D721Med (cell line): ENCODE results near the gene ULK4.
"Not testable (repeated sequence)": the region's sequence is repeated elsewhere in the genome, so short reads cannot be mapped to it uniquely, and the experiment has no call there.

Experiments used
- DNase-seq: peaks from one replicate; pipeline ENCODE4 v3.0.0; 2011; ENCODE audit warnings: low spot score; ENCODE audit not compliant: insufficient read length
- FAIRE-seq: peaks from 2 replicates; lab custom pipeline; 2011; peaks lifted over from hg19 to GRCh38; lab: Jason Lieb, UNC
- TF ChIP-seq, protein P1 (sequence below): IDR thresholded peaks from 2 replicates; pipeline ENCODE4 v1.5.1; 2012; ENCODE audit warnings: mild to moderate bottlenecking, control low read depth; ENCODE audit not compliant: insufficient read depth; ENCODE audit errors: missing control alignments

ULK4 gene

DNA sequence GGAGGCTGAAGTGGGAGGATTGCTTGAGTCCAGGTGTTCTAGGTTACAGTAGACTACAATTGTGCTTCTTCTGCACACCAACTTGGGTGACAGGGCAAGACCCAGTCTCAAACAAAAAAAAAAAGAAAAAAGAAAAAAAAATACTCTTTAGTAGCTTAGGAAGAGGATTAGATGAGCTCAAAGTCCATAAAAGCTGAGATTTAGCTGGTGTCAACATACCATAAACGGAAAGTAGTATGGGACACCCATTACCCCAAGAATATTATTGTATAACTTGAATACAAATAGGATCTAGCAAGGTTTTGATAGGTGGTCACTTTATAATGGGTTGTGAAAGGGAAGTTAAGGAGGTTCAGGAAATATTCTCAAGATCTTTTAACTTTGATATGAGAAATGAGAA, 38.0 kb upstream of the ULK4 start:
- TF ChIP-seq, protein P1, sequence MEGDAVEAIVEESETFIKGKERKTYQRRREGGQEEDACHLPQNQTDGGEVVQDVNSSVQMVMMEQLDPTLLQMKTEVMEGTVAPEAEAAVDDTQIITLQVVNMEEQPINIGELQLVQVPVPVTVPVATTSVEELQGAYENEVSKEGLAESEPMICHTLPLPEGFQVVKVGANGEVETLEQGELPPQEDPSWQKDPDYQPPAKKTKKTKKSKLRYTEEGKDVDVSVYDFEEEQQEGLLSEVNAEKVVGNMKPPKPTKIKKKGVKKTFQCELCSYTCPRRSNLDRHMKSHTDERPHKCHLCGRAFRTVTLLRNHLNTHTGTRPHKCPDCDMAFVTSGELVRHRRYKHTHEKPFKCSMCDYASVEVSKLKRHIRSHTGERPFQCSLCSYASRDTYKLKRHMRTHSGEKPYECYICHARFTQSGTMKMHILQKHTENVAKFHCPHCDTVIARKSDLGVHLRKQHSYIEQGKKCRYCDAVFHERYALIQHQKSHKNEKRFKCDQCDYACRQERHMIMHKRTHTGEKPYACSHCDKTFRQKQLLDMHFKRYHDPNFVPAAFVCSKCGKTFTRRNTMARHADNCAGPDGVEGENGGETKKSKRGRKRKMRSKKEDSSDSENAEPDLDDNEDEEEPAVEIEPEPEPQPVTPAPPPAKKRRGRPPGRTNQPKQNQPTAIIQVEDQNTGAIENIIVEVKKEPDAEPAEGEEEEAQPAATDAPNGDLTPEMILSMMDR, result no peak
- DNase-seq (no peak), FAIRE-seq (no peak)

DNA sequence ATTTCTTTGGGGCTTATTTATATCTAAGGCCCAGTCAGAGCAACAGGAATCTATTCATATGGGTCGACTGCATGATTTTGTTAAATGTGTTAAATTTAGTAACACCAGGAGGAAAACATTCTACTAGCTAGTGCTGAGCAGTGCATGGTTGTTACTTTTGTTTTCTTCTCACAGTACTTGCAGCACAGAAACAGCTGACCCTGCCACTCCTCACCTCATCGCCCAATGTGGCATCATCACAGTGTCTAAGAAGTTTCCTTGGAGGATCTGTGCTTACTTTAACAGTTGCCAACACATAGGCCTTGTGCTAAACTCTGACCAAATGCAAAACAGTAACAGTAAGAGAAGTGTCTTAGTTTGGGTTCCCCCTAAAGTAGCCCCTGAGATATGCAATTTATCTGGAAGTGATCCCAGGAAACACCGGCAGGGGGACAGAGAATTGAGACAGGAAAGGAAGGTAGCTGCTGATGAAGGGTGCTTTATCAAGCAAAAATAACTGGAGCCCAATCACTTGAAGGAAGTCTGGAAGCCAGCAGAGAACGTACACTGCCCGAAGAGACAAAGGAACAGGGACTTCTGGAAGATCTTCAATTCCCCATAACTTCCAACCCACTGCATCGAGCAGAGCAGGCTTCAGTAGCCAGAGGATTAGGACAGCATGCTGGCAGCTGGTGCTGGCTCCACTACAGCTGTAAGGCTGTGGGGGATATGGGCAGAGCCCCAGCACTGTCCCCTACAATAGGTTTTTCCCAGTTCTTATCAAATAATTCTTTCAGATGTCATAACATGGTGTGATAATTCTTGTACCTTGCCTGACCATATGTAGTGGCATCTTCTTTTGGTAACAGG, 36.0 kb upstream of the ULK4 start:
- TF ChIP-seq, protein P1, result no peak
- FAIRE-seq (no peak), DNase-seq (no peak)

DNA sequence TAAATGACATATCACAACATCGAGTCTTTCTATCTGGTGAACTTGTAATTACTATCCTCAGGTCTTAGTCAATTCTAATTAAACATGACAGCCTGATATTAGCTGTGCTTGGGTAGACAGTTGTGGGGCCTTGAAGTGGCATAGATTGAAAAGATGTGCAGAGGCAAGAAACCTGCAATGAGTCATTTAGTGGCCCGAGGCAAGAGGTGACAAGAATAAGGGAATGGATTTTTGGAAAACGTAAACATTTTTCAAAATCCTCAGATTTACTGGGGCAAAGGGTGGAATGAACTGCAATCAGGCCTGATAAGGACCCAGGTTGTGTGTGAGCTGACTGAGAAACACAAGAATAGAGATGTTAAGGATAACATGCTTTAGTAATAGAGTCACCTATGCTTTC, 29.5 kb upstream of the ULK4 start:
- TF ChIP-seq, protein P1, result no peak
- no peak for DNase-seq
- no peak for FAIRE-seq

DNA sequence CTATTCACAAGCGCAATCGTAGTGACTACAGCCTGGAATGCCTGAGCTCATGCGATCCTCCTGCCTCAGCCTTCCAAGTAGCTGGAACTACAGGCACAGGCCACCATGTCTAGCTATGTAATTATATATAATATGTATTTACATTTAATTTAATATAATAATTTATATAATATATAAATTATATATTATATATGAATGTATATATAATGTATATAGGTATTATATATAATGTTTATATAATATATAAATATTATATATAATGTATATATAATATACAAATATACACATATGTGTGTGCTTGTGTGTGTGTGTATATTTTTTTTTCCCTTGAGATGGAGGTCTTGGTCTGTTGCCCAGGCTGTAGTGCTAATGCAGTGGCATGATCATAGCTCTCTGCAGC, 27.6 kb upstream of the ULK4 start:
- FAIRE-seq, result no peak
- DNase-seq, result no peak
- TF ChIP-seq, protein P1, result no peak

DNA sequence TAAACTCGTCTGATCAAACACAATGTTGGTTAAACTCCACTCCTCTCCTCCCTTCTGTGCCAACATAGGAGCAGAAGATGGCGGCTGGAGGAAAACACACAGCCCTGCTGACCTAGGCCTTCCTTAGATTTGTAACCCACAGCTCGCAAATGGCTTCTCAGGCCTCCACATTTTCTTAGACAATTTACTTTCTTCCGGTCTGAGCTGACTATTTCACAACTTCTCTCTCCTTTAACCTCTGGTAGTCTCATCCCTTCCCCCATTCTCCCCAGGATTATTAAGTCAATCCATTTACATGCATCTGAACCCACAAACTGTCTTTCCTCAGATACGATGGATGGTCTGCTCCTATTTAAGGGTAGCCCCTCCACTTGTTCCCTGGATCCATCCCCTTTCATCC, 25.7 kb upstream of the ULK4 start:
- DNase-seq (no peak), FAIRE-seq (no peak)
- TF ChIP-seq, protein P1, result no peak

DNA sequence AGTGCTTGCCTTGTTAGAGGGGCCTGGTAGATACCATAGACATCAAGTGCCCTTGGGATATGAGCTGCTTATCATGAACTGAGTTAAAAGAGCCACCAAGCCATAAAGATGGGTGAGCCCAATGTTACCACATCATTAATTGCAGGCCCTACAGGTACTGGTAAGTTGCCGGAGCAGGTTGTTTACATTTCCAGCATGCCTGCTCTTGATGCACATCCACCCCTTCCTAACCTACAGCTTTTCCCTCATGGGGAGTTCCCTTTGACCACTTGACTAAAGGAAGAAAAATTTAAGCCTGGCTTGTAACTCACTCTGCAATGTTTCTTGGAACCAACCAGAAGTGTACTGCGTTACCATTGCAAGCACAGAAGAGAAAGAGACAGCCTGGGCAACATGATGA, 24.7 kb upstream of the ULK4 start:
- FAIRE-seq (no peak), DNase-seq (no peak)
- TF ChIP-seq, protein P1, result no peak

DNA sequence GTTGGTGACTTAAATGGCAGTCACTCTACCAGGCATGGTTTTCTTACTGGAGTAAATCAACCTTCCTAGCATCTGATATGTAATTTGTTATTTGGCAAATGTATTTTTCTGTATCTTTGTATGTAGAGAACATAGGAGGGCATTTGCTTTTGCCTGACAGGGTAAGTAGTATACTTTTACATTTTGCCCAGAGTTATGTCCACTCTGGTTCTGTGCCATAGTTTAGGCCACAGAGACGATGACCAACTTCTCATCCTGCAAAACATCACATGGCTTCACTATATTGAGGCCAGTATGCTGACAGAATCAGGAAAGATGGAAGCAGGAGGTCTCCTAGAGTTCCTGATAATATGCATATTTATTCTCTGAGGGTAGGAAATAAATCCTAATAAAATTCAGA, 23.1 kb upstream of the ULK4 start:
- DNase-seq (no peak), FAIRE-seq (no peak)
- TF ChIP-seq, protein P1, result no peak

DNA sequence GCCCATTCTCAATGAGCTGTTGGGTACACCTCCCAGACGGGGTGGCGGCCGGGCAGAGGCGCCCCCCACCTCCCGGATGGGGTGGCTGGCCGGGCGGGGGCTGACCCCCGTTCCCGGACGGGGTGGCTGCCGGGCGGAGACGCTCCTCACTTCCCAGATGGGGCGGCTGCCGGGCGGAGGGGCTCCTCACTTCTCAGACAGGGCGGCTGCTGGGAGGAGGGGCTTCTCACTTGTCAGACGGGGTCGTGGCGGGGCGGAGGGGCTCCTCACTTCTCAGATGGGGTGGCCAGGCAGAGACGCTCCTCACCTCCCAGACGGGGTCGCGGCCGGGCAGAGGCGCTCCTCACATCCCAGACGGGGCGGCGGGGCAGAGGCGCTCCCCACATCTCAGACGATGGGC, 21.2 kb upstream of the ULK4 start:
- FAIRE-seq, DNase-seq: not testable (repeated sequence)

DNA sequence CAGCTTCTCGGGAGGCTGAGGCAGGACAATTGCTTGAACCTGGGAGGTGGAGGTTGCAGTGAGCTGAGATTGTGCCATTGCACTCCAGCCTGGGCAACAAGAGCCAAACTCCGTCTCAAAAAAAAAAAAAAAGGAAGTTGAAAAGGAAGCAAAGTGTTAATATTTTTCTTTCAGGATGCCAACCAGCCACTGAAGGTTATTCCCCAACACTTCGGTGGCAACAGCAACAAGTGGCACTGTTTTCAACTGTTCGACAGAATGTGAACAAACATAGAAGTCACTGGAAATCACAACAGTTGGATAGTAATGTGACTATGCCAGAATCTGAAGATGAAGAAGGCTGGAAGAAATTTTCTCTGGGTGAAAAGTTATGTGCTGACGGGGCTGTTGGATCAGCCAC, 15.5 kb upstream of the ULK4 start:
- DNase-seq, FAIRE-seq: not testable (repeated sequence)
